ENCODE results near the gene CWF19L1.

DNA sequence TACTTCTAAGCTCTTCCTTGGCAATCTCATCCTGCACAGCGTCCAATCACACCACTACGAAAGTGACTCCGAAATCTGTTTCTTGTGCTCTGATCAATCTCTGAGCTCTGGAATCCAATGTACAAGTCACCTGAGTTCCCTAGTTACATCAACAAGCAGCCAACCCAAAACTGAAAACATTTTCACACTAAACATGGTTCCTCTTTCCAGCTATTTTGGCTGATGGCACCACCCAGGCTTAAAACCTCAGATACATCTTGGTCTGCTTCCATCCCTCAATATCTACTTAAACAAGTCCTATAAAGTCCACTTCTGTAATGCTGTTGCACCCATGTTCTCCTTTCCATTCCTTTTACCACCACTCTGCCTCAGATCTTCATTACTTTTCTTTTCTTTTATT, 15.5 kb upstream of the CWF19L1 start:
- TF ChIP-seq, protein P1, sequence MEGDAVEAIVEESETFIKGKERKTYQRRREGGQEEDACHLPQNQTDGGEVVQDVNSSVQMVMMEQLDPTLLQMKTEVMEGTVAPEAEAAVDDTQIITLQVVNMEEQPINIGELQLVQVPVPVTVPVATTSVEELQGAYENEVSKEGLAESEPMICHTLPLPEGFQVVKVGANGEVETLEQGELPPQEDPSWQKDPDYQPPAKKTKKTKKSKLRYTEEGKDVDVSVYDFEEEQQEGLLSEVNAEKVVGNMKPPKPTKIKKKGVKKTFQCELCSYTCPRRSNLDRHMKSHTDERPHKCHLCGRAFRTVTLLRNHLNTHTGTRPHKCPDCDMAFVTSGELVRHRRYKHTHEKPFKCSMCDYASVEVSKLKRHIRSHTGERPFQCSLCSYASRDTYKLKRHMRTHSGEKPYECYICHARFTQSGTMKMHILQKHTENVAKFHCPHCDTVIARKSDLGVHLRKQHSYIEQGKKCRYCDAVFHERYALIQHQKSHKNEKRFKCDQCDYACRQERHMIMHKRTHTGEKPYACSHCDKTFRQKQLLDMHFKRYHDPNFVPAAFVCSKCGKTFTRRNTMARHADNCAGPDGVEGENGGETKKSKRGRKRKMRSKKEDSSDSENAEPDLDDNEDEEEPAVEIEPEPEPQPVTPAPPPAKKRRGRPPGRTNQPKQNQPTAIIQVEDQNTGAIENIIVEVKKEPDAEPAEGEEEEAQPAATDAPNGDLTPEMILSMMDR (IDR thresholded peaks at IDR 0.05): no peak
- TF ChIP-seq BHLHE40 (IDR thresholded peaks at IDR 0.05; ENCODE audit: low read depth, low read length) (no peak), MAX (IDR thresholded peaks at IDR 0.05) (no peak), POLR2A (IDR thresholded peaks at IDR 0.05; ENCODE audit: low read length) (no peak), RAD21 (conservative IDR thresholded peaks at IDR 0.05 in 1 of 2, IDR thresholded peaks at IDR 0.05 in 1 of 2) (no peak), CBX2 (IDR thresholded peaks at IDR 0.05; ENCODE audit: borderline replicate concordance, low read depth) (no peak), PHF8 (IDR thresholded peaks at IDR 0.05; ENCODE audit: borderline replicate concordance, low read depth) (no peak), JUNB (IDR thresholded peaks at IDR 0.05) (no peak), RNF2 (IDR thresholded peaks at IDR 0.05; ENCODE audit: borderline replicate concordance, low read depth) (no peak), CEBPB (IDR thresholded peaks at IDR 0.05) (no peak), ZFP36 (IDR thresholded peaks at IDR 0.05; ENCODE audit: borderline replicate concordance, partially characterized antibody) (no peak)
- TF ChIP-seq, protein P2, sequence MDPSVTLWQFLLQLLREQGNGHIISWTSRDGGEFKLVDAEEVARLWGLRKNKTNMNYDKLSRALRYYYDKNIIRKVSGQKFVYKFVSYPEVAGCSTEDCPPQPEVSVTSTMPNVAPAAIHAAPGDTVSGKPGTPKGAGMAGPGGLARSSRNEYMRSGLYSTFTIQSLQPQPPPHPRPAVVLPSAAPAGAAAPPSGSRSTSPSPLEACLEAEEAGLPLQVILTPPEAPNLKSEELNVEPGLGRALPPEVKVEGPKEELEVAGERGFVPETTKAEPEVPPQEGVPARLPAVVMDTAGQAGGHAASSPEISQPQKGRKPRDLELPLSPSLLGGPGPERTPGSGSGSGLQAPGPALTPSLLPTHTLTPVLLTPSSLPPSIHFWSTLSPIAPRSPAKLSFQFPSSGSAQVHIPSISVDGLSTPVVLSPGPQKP (IDR thresholded peaks at IDR 0.05; ENCODE audit: low read depth, low read length): no peak

Data from A549 (cell line).